Endodermal cell (in vitro differentiated cells): ENCODE data around the gene FAM81A. TPM values are rescaled to one million over a fixed set of nuclear protein-coding genes. Genes with fewer than 3 reads are reported as not detected.

Experiments
- DNase-seq: peaks from one replicate; pipeline ENCODE4 v3.0.0-alpha.2; 2017
- H3K27ac ChIP-seq: 2 replicates; pipeline ENCODE4 v1.5.1; 2013; ENCODE audit warnings: mild to moderate bottlenecking, low read depth, low read length, moderate library complexity
- H3K27me3 ChIP-seq: 2 replicates; pipeline ENCODE4 v1.6.1; 2013; ENCODE audit warnings: mild to moderate bottlenecking, low read length, moderate library complexity; ENCODE audit not compliant: insufficient read depth, control insufficient read depth, poor library complexity, severe bottlenecking
- H3K36me3 ChIP-seq: 2 replicates; pipeline ENCODE4 v1.7.0; 2013; ENCODE audit warnings: mild to moderate bottlenecking, low read length, moderate library complexity; ENCODE audit not compliant: control insufficient read depth, insufficient read depth
- H3K4me1 ChIP-seq: one replicate; pipeline ENCODE4 v1.7.0; 2013; ENCODE audit warnings: low read length; ENCODE audit not compliant: control insufficient read depth, insufficient read depth
- H3K4me3 ChIP-seq: 2 replicates; pipeline ENCODE4 v1.5.1; 2013; ENCODE audit warnings: mild to moderate bottlenecking, low read length, moderate library complexity
- H3K9ac ChIP-seq: 2 replicates; pipeline ENCODE4 v1.6.1; 2013; ENCODE audit warnings: mild to moderate bottlenecking, low read length, moderate library complexity; ENCODE audit not compliant: poor library complexity, severe bottlenecking; ENCODE audit errors: extremely low read depth
- H3K9me3 ChIP-seq: 2 replicates; pipeline ENCODE4 v1.6.1; 2013; ENCODE audit warnings: mild to moderate bottlenecking, low read length, moderate library complexity; ENCODE audit not compliant: control insufficient read depth
- H3K27ac Mint-ChIP-seq: 2 replicates; pipeline ENCODE4 v1.8.0; 2020; ENCODE audit warnings: mixed read lengths
- H3K27me3 Mint-ChIP-seq: 2 replicates; pipeline ENCODE4 v1.8.0; 2021; ENCODE audit warnings: mild to moderate bottlenecking, mixed read lengths; ENCODE audit not compliant: insufficient read depth
- H3K36me3 Mint-ChIP-seq: 2 replicates; pipeline ENCODE4 v1.8.0; 2020; ENCODE audit warnings: low read depth, mixed read lengths
- H3K4me1 Mint-ChIP-seq: 2 replicates; pipeline ENCODE4 v1.8.0; 2020; ENCODE audit warnings: mixed read lengths
- H3K4me3 Mint-ChIP-seq: 2 replicates; pipeline ENCODE4 v1.8.0; 2020; ENCODE audit warnings: mild to moderate bottlenecking, moderate library complexity, mixed read lengths
- H3K9me3 Mint-ChIP-seq: 2 replicates; pipeline ENCODE4 v1.8.0; 2020; ENCODE audit warnings: mild to moderate bottlenecking, mixed read lengths
- CTCF ChIP-seq: fragments of 200-600 bp; sonication (generic); conservative IDR thresholded peaks from 2 replicates; pipeline ENCODE4 v1.5.0; 2021; ENCODE audit warnings: antibody characterized with exemption, mild to moderate bottlenecking
- WGBS, 2 experiments: methylation state at CpG; one replicate each; pipeline versions ENCODE4 v1.1.5 to v1.1.7; 2013; ENCODE audit warnings: missing lambda C conversion rate in 2 of 2, mixed read lengths in 1 of 2; ENCODE audit not compliant: insufficient coverage in 1 of 2, insufficient read length in 1 of 2; 5-methylcytosine and 5-hydroxymethylcytosine counted together
- total RNA-seq, 2 donors: library from RNA; stranded (reverse); fragmentation: NEBNext Ultra II Directional in 1 of 2; extraction: Animal tissue kit (Norgen Biotek cat#: 25700) in 1 of 2; gene quantifications; 2 replicates in 1 of 2; 3 replicates in 1 of 2; pipeline ENCODE4 v1.2.1, GENCODE V29; 2021

The FAM81A gene
- total RNA-seq, 2 donors from 2014 or later = 0.35 to 0.88 TPM

GRCh38 chr15:59515190-59515589 is 77.2 kb downstream of the FAM81A start:
- Histone ChIP-seq H3K27ac (no peak overlapping the region), H3K9me3 (no peaks in the 10 kb centered on the region), H3K36me3 (no peaks in the 10 kb centered on the region), H3K4me1 (no peaks in the 10 kb centered on the region), H3K27me3 (no peaks in the 10 kb centered on the region), H3K4me3 (no peak overlapping the region), H3K9ac (no peak overlapping the region)
- H3K4me1 Mint-ChIP-seq = no peaks in the 10 kb centered on the region
- no peak overlapping the region for H3K4me3 Mint-ChIP-seq
- no peak for DNase-seq
- H3K27me3 Mint-ChIP-seq = no peaks in the 10 kb centered on the region
- H3K36me3 Mint-ChIP-seq = no peaks in the 10 kb centered on the region
- 92% methylated on average over 2 of the region's 2 CpGs; no CpG with 5 or more reads in 1 of the 2 experiments for WGBS, 2 experiments
- no peaks in the 10 kb centered on the region for H3K9me3 Mint-ChIP-seq
- H3K27ac Mint-ChIP-seq = no peak overlapping the region
- no peak for TF ChIP-seq CTCF

- TF ChIP-seq CTCF = no peak
- H3K27me3 Mint-ChIP-seq = no peaks in the 10 kb centered on the region
- no peak overlapping the region for H3K4me3 ChIP-seq
- no peaks in the 10 kb centered on the region for H3K4me1 ChIP-seq
- H3K9ac ChIP-seq = no peak overlapping the region
- no peaks in the 10 kb centered on the region for H3K36me3 Mint-ChIP-seq
- H3K27me3 ChIP-seq = no peaks in the 10 kb centered on the region
- H3K9me3 Mint-ChIP-seq = no peaks in the 10 kb centered on the region
- no peak overlapping the region for H3K27ac ChIP-seq
- no peak overlapping the region for H3K27ac Mint-ChIP-seq
- no peaks in the 10 kb centered on the region for H3K9me3 ChIP-seq
- no peak overlapping the region for H3K4me3 Mint-ChIP-seq
- 93 to 99% methylated on average over 7 to 9 of the region's 9 CpGs for WGBS, 2 experiments
- no peak for DNase-seq
- H3K4me1 Mint-ChIP-seq = no peaks in the 10 kb centered on the region
- no peaks in the 10 kb centered on the region for H3K36me3 ChIP-seq
Observed at GRCh38 chr15:59516655-59517461, 78.9 kb downstream of the FAM81A start.

GRCh38 chr15:59519329-59519728 is 81.3 kb downstream of the FAM81A start:
- no peak overlapping the region for H3K4me3 Mint-ChIP-seq
- Histone ChIP-seq H3K27ac (no peak overlapping the region), H3K4me1 (no peaks in the 10 kb centered on the region), H3K9me3 (no peaks in the 10 kb centered on the region), H3K36me3 (no peaks in the 10 kb centered on the region), H3K9ac (no peak overlapping the region), H3K27me3 (no peaks in the 10 kb centered on the region), H3K4me3 (no peak overlapping the region)
- no peaks in the 10 kb centered on the region for H3K36me3 Mint-ChIP-seq
- TF ChIP-seq CTCF = no peak
- H3K9me3 Mint-ChIP-seq = no peaks in the 10 kb centered on the region
- WGBS, 2 experiments = 100% methylated on average over 3 of the region's 3 CpGs
- no peaks in the 10 kb centered on the region for H3K27me3 Mint-ChIP-seq
- no peak for DNase-seq
- H3K4me1 Mint-ChIP-seq = peaks cover 3% of the 10 kb centered on the region
- H3K27ac Mint-ChIP-seq = no peak overlapping the region
